IMR-90 (cell line): ENCODE data around the gene KLHL28.

Experiments used
- CTCF ChIP-seq: conservative IDR thresholded peaks from 2 replicates; pipeline ENCODE4 v1.5.1; 2012; ENCODE audit warnings: mild to moderate bottlenecking, low read depth, low read length, improper control_type of control experiment
- MXI1 ChIP-seq: IDR thresholded peaks from 2 replicates; pipeline ENCODE4 v1.6.1; 2012; ENCODE audit warnings: low read depth, mild to moderate bottlenecking, low read length, moderate library complexity, borderline replicate concordance
- POLR2A ChIP-seq: IDR thresholded peaks from 2 replicates; pipeline ENCODE4 v1.6.1; 2012; ENCODE audit warnings: mild to moderate bottlenecking, low read depth, low read length
- SMC3 ChIP-seq: fragments of 150-350 bp; IDR thresholded peaks from 2 replicates; pipeline ENCODE4 v1.6.1; 2016; ENCODE audit warnings: low read depth, mild to moderate bottlenecking, antibody characterized with exemption, low read length, moderate library complexity

- TF ChIP-seq CTCF (no peak), SMC3 (no peak), POLR2A (no peak), MXI1 (no peak)
Observed at GRCh38 chr14:44951051-44951450, 10.7 kb downstream of the KLHL28 start.
